SK-N-SH (cell line): ENCODE measurements around the gene BBX. TPM values are rescaled to one million over a fixed set of nuclear protein-coding genes. Genes with fewer than 3 reads are reported as not detected.

Experiments
- CTCF ChIA-PET: fragments of 300-600, 350-600 bp; formaldehyde crosslinking; extraction: SDS; loops from one replicate; lab custom pipeline; 2021; lab: Yijun Ruan, JAX
- POLR2A ChIA-PET: fragments of 350-600 bp; sonication (Branson Sonifier 250); formaldehyde crosslinking; extraction: SDS; loops from one replicate; lab custom pipeline; 2020; ENCODE audit warnings: antibody characterized with exemption, inconsistent platforms; lab: Yijun Ruan, JAX
- DNase-seq: peaks from one replicate; pipeline ENCODE4 v3.0.0; 2012
- H2AFZ ChIP-seq: fragments of 200-600 bp; sonication (generic); 2 replicates; pipeline ENCODE4 v1.8.1; 2016; ENCODE audit warnings: antibody characterized with exemption, mild to moderate bottlenecking, low read depth
- H3F3A ChIP-seq: fragments of 200-600 bp; sonication (generic); replicated peaks from 2 replicates; pipeline ENCODE3; 2016; ENCODE audit warnings: antibody characterized with exemption, mild to moderate bottlenecking; ENCODE audit not compliant: insufficient read depth
- H3K27ac ChIP-seq, 2 experiments: fragments of 200-500 bp in 1 of 2; fragments of 200-600 bp in 1 of 2; sonication (Bioruptor generic) in 1 of 2; sonication (generic), shearing (Covaris generic) in 1 of 2; 2 replicates each; pipeline versions ENCODE4 v1.5.1 to v1.6.1; 2014 to 2016; ENCODE audit warnings: low read depth in 2 of 2, inconsistent platforms in 1 of 2, low read length in 1 of 2, mild to moderate bottlenecking in 1 of 2, mixed read lengths in 1 of 2
- H3K27me3 ChIP-seq: fragments of 200-600 bp; sonication (generic), shearing (Covaris generic); 2 replicates; pipeline ENCODE4 v1.6.1; 2016; ENCODE audit warnings: mixed run types; ENCODE audit not compliant: insufficient read depth
- H3K36me3 ChIP-seq, 2 experiments: fragments of 200-500 bp in 1 of 2; fragments of 200-600 bp in 1 of 2; sonication (Bioruptor generic) in 1 of 2; sonication (generic) in 1 of 2; replicated peaks in 1 of 2; 2 replicates each; pipeline versions ENCODE3 to v1.5.1; 2014 to 2016; ENCODE audit warnings: low read length in 1 of 2, mild to moderate bottlenecking in 1 of 2; ENCODE audit not compliant: insufficient read depth in 2 of 2, control insufficient read depth in 1 of 2
- H3K4me1 ChIP-seq, 2 experiments: fragments of 200-500 bp in 1 of 2; fragments of 200-600 bp in 1 of 2; sonication (Bioruptor generic) in 1 of 2; sonication (generic), shearing (Covaris generic) in 1 of 2; 2 replicates each; pipeline versions ENCODE4 v1.5.1 to v1.6.1; 2014 to 2016; ENCODE audit warnings: low read depth in 1 of 2, low read length in 1 of 2, mixed run types in 1 of 2; ENCODE audit not compliant: insufficient read depth in 2 of 2, control insufficient read depth in 1 of 2
- H3K4me2 ChIP-seq: fragments of 200-600 bp; sonication (generic), shearing (Covaris generic); 2 replicates; pipeline ENCODE4 v1.6.1; 2017; ENCODE audit warnings: mixed run types
- H3K4me3 ChIP-seq, 2 experiments: fragments of 200-500 bp in 1 of 2; fragments of 200-600 bp in 1 of 2; sonication (Bioruptor generic) in 1 of 2; sonication (generic), shearing (Covaris generic) in 1 of 2; 2 replicates each; pipeline versions ENCODE4 v1.5.1 to v1.8.1; 2014 to 2016; ENCODE audit warnings: low read depth in 2 of 2, inconsistent platforms in 1 of 2, low read length in 1 of 2, mild to moderate bottlenecking in 1 of 2, mixed read lengths in 1 of 2, moderate library complexity in 1 of 2
- H3K79me2 ChIP-seq: fragments of 200-600 bp; sonication (generic); 2 replicates; pipeline ENCODE4 v1.8.1; 2017; ENCODE audit warnings: mild to moderate bottlenecking; ENCODE audit not compliant: insufficient read depth
- H3K9ac ChIP-seq: fragments of 200-600 bp; sonication (generic); 2 replicates; pipeline ENCODE4 v1.6.1; 2017; ENCODE audit warnings: mixed run types
- H3K9me2 ChIP-seq: fragments of 200-600 bp; sonication (generic); 2 replicates; pipeline ENCODE4 v1.6.1; 2017; ENCODE audit warnings: mixed run types
- H3K9me3 ChIP-seq: fragments of 200-600 bp; sonication (generic); 2 replicates; pipeline ENCODE4 v1.6.1; 2017; ENCODE audit warnings: mixed run types, mild to moderate bottlenecking, moderate library complexity
- H4K20me1 ChIP-seq: fragments of 200-600 bp; sonication (generic); 2 replicates; pipeline ENCODE4 v1.6.1; 2017; ENCODE audit warnings: mild to moderate bottlenecking, mixed run types; ENCODE audit not compliant: insufficient read depth
- CHD2 ChIP-seq: fragments of 150-350 bp; IDR thresholded peaks from 2 replicates; pipeline ENCODE4 v1.6.1; 2018; ENCODE audit warnings: low read length; ENCODE audit not compliant: partially characterized antibody
- ELF1 ChIP-seq: IDR thresholded peaks from 2 replicates; pipeline ENCODE4 v1.4.0; 2012
- EZH2phosphoT487 ChIP-seq: fragments of 200-600 bp; sonication (generic); IDR thresholded peaks from 2 replicates; pipeline ENCODE4 v1.6.1; 2017; ENCODE audit warnings: low read depth, mixed run types, mild to moderate bottlenecking, antibody characterized with exemption, moderate library complexity, borderline replicate concordance
- FOSL2 ChIP-seq: IDR thresholded peaks from 2 replicates; pipeline ENCODE4 v1.4.0; 2012; ENCODE audit warnings: low read depth, mild to moderate bottlenecking, moderate library complexity, borderline replicate concordance
- FOXJ3 ChIP-seq: sonication (generic); formaldehyde crosslinking; IDR thresholded peaks from 2 replicates; pipeline ENCODE4 v1.5.1; 2020; ENCODE audit warnings: mild to moderate bottlenecking, missing genetic modification reagents
- FOXM1 ChIP-seq: IDR thresholded peaks from 2 replicates; pipeline ENCODE4 v1.4.0; 2012; ENCODE audit warnings: low read depth, mild to moderate bottlenecking
- GABPA ChIP-seq: IDR thresholded peaks from 2 replicates; pipeline ENCODE4 v1.4.0; 2012; ENCODE audit warnings: low read depth, mild to moderate bottlenecking
- GATA2 ChIP-seq: sonication (generic); formaldehyde crosslinking; IDR thresholded peaks from 2 replicates; pipeline ENCODE4 v1.5.0; 2020; ENCODE audit warnings: mild to moderate bottlenecking, missing genetic modification reagents
- JUND ChIP-seq: IDR thresholded peaks from 2 replicates; pipeline ENCODE4 v1.4.0; 2012
- MXI1 ChIP-seq: IDR thresholded peaks from 2 replicates; pipeline ENCODE4 v1.6.1; 2012; ENCODE audit warnings: mild to moderate bottlenecking, low read depth, low read length, improper control_type of control experiment
- NFIC ChIP-seq: IDR thresholded peaks from 2 replicates; pipeline ENCODE4 v1.4.0; 2012; ENCODE audit warnings: borderline replicate concordance
- RCOR1 ChIP-seq: fragments of 150-350 bp; IDR thresholded peaks from 2 replicates; pipeline ENCODE4 v1.6.1; 2017; ENCODE audit warnings: antibody characterized with exemption, low read length
- TEAD4 ChIP-seq: IDR thresholded peaks from 2 replicates; pipeline ENCODE4 v1.4.0; 2012; ENCODE audit warnings: mild to moderate bottlenecking, borderline replicate concordance; ENCODE audit not compliant: insufficient read depth
- YY1 ChIP-seq: IDR thresholded peaks from 2 replicates; pipeline ENCODE4 v1.4.0; 2012; ENCODE audit warnings: low read depth, mild to moderate bottlenecking
- WGBS: methylation state at CpG from one replicate; pipeline ENCODE4 v1.1.6; 2017; ENCODE audit warnings: low lambda C conversion rate; 5-methylcytosine and 5-hydroxymethylcytosine counted together
- polyA plus RNA-seq, 3 experiments: library from polyadenylated mRNA; depleted of rRNA; stranded (reverse); fragments of >200 nt; gene quantifications; 2 replicates each; pipeline ENCODE4 v1.2.3, GENCODE V29; 2012
- TF ChIP-seq, protein P1 (sequence below): IDR thresholded peaks from 2 replicates; pipeline ENCODE4; 2012
- TF ChIP-seq, protein P2 (sequence below): fragments of 150-350 bp; IDR thresholded peaks from 2 replicates; pipeline ENCODE4 v1.6.1; 2016; ENCODE audit warnings: mild to moderate bottlenecking, low read depth, low read length
- TF ChIP-seq, protein P3 (sequence below): IDR thresholded peaks from 2 replicates; pipeline ENCODE4 v1.4.0; 2012; ENCODE audit warnings: low read depth
- TF ChIP-seq, protein P4 (sequence below): fragments of 200-600 bp; sonication (generic); IDR thresholded peaks from 2 replicates; pipeline ENCODE4 v1.6.1; 2017; ENCODE audit warnings: antibody characterized with exemption, mild to moderate bottlenecking, moderate library complexity
- TF ChIP-seq, protein P5 (sequence below): IDR thresholded peaks from 2 replicates; pipeline ENCODE4 v1.4.0; 2012; ENCODE audit warnings: low read depth, borderline replicate concordance

Gene BBX
- polyA plus RNA-seq, 1 of the 3 experiments (the other 2 are of a cell fraction): 14.2 TPM

DNA sequence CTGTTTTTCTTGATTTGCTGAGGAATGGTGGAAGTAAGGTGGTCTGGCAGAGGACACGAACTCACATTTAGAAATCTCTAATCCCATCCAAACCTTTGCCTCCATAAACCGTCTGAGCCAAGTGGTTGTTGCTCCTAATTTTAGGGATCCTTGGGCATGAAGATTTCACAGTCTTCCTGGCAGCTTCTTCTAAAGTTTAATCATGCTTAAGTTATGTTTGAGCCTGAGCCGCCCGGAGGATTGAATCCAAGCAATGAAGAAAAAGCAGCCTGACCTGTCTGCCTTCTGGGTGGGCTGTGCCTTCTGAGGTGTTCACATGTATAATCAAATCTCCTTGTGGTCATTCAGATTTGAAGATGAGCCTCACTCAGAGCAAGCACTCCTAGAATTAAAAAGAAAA is 319.1 kb downstream of the BBX start (continued):
- TF ChIP-seq, protein P1, sequence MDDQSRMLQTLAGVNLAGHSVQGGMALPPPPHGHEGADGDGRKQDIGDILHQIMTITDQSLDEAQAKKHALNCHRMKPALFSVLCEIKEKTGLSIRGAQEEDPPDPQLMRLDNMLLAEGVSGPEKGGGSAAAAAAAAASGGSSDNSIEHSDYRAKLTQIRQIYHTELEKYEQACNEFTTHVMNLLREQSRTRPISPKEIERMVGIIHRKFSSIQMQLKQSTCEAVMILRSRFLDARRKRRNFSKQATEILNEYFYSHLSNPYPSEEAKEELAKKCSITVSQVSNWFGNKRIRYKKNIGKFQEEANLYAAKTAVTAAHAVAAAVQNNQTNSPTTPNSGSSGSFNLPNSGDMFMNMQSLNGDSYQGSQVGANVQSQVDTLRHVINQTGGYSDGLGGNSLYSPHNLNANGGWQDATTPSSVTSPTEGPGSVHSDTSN: no peak
- TF ChIP-seq JUND: no peak
- TF ChIP-seq NFIC: no peak
- TF ChIP-seq YY1: no peak
- no peak for TF ChIP-seq FOXJ3
- TF ChIP-seq, protein P2, sequence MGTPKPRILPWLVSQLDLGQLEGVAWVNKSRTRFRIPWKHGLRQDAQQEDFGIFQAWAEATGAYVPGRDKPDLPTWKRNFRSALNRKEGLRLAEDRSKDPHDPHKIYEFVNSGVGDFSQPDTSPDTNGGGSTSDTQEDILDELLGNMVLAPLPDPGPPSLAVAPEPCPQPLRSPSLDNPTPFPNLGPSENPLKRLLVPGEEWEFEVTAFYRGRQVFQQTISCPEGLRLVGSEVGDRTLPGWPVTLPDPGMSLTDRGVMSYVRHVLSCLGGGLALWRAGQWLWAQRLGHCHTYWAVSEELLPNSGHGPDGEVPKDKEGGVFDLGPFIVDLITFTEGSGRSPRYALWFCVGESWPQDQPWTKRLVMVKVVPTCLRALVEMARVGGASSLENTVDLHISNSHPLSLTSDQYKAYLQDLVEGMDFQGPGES: no peak
- TF ChIP-seq ELF1: no peak

DNA sequence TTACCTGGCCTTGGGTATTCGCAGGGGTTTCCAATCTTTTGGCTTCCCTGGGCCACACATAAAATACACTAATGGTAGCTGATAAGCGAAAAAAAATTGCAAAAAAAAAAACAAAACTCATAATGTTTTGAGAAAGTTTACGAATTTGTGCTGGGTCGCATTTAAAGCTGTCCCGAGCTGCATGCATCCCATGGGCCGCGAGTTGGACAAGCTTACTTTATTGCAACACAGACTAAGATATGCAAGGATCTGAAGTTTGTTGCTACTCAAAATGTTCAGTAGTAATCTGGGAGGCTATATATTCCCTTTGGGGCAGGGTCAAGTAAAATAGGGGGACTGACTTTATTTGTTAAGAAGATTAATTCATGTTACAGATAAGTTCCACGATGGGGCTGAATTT is 320.2 kb downstream of the BBX start:
- H3K9me2 ChIP-seq: no peaks in the 10 kb centered on the region
- no peaks in the 10 kb centered on the region for H4K20me1 ChIP-seq
- WGBS: 77% methylated on average over 8 of the region's 8 CpGs
- ChIA-PET POLR2A (no interaction called here), CTCF (no interaction called here)
- H3K9ac ChIP-seq: no peak overlapping the region
- no peaks in the 10 kb centered on the region for H3K36me3 ChIP-seq
- peaks cover 0 to 2% of the 10 kb centered on the region in 2 experiments; a peak in 1 of 4 replicates for H3K4me1 ChIP-seq
- no peak overlapping the region for H3K4me3 ChIP-seq
- no peak overlapping the region for H3K27ac ChIP-seq
- no peaks in the 10 kb centered on the region for H3K27me3 ChIP-seq
- no peaks in the 10 kb centered on the region for H3K79me2 ChIP-seq
- no peak for DNase-seq
- no peak overlapping the region for H3K4me2 ChIP-seq
- no peak for TF ChIP-seq GATA2 (CRISPR knock-in tag)
- TF ChIP-seq GABPA: no peak
- TF ChIP-seq, protein P3, sequence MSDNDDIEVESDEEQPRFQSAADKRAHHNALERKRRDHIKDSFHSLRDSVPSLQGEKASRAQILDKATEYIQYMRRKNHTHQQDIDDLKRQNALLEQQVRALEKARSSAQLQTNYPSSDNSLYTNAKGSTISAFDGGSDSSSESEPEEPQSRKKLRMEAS: no peak
- no peaks in the 10 kb centered on the region for H3F3A ChIP-seq
- no peak overlapping the region for H2AFZ ChIP-seq
- no peaks in the 10 kb centered on the region for H3K9me3 ChIP-seq

DNA sequence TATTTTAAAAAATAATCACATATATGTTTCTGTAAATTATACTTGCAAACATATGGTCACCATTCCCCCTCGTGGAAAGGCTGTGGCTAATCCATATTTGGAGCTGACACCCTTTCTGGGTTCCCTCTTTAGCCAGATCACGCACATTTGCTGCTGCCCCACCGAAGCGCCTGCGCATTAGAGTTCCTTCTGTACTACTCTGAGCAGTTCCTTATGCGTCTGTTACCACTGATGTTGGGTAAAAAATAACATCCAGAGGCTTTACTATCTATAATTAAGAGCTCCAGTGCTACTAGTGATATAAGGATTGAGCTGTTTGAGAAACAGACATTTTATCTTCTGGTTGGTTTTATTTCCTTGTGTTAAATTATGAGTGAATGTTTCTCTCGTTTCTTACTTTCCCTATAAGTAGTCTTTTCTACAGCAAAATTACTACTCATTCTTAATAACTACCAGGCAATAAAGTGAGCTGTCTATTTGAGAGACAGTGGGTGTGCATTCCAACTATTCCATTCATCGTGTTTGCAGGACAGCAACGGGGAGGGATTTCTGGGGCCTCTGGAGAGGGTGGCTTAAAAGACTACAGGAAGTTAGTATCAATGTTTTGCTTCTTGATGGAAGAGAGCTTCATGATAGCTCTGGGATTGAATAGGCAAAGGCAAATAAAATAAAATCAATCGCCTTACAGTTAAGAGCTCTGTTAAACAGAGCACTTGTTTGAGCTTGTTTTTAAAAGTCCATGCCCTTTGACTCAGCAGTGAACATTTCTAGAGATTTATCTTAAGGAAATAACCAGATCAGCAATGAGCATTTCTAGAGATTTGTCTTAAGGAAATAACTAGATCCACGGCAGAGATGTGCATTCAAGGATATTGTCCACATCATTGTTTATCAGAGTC is 322.9 kb downstream of the BBX start:
- Histone ChIP-seq H3K36me3 (no peaks in the 10 kb centered on the region), H3K4me2 (no peak overlapping the region), H3K9me3 (no peaks in the 10 kb centered on the region), H3K9ac (no peak overlapping the region), H3K4me1 (peaks cover 0 to 2% of the 10 kb centered on the region in 2 experiments; a peak in 1 of 4 replicates), H3K79me2 (no peaks in the 10 kb centered on the region), H2AFZ (no peak overlapping the region), H4K20me1 (no peaks in the 10 kb centered on the region), H3K27me3 (no peaks in the 10 kb centered on the region), H3K27ac (no peak overlapping the region), H3K9me2 (no peaks in the 10 kb centered on the region), H3K4me3 (no peak overlapping the region), H3F3A (no peaks in the 10 kb centered on the region)
- no peak for DNase-seq
- ChIA-PET POLR2A (no interaction called here), CTCF (interaction anchor here (1.0 to 1.2 kb wide), 2 partner anchors 10 to 155 kb away, joined by 3 read pairs; no protein-coding TSS in a partner anchor)
- 75% methylated on average over 11 of the region's 11 CpGs for WGBS
- TF ChIP-seq GATA2 (CRISPR knock-in tag) (no peak), NFIC (no peak), RCOR1 (no peak), TEAD4 (no peak), GABPA (no peak), EZH2phosphoT487 (no peak), FOXM1 (no peak), CHD2 (no peak), FOSL2 (no peak), MXI1 (no peak)
- TF ChIP-seq, protein P4, sequence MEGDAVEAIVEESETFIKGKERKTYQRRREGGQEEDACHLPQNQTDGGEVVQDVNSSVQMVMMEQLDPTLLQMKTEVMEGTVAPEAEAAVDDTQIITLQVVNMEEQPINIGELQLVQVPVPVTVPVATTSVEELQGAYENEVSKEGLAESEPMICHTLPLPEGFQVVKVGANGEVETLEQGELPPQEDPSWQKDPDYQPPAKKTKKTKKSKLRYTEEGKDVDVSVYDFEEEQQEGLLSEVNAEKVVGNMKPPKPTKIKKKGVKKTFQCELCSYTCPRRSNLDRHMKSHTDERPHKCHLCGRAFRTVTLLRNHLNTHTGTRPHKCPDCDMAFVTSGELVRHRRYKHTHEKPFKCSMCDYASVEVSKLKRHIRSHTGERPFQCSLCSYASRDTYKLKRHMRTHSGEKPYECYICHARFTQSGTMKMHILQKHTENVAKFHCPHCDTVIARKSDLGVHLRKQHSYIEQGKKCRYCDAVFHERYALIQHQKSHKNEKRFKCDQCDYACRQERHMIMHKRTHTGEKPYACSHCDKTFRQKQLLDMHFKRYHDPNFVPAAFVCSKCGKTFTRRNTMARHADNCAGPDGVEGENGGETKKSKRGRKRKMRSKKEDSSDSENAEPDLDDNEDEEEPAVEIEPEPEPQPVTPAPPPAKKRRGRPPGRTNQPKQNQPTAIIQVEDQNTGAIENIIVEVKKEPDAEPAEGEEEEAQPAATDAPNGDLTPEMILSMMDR: no peak
- TF ChIP-seq, protein P1: no peak
- TF ChIP-seq, protein P5, sequence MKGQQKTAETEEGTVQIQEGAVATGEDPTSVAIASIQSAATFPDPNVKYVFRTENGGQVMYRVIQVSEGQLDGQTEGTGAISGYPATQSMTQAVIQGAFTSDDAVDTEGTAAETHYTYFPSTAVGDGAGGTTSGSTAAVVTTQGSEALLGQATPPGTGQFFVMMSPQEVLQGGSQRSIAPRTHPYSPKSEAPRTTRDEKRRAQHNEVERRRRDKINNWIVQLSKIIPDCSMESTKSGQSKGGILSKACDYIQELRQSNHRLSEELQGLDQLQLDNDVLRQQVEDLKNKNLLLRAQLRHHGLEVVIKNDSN: no peak
